Activated CD4-positive, alpha-beta T cell treated with anti-CD3 and anti-CD28 coated beads, Interleukin-2, amount 10 ng/mL, durations not matched to agents 7 days and 5 days (primary cell): ENCODE measurements around the gene SYNJ2. TPM values are rescaled to one million over a fixed set of nuclear protein-coding genes. Genes with fewer than 3 reads are reported as not detected.

Experiments used
- CTCF ChIA-PET: fragments of 350-600 bp; sonication (Branson Sonifier 250); formaldehyde crosslinking; loops from one replicate; lab custom pipeline; 2021; ENCODE audit warnings: antibody characterized with exemption; lab: Charles Lee
- POLR2A ChIA-PET: fragments of 350-600 bp; sonication (Branson Sonifier 250); formaldehyde crosslinking; loops from one replicate; lab custom pipeline; 2021; ENCODE audit warnings: antibody characterized with exemption; lab: Charles Lee
- DNase-seq: peaks from one replicate; pipeline ENCODE4 v3.0.0-alpha.2; 2020
- H3K27ac Mint-ChIP-seq: one replicate; pipeline ENCODE4 v1.8.0; 2021; ENCODE audit warnings: mild to moderate bottlenecking, moderate library complexity, mixed read lengths
- H3K27me3 Mint-ChIP-seq: one replicate; pipeline ENCODE4 v1.8.0; 2021; ENCODE audit warnings: mixed read lengths
- H3K36me3 Mint-ChIP-seq: one replicate; pipeline ENCODE4 v1.8.0; 2021; ENCODE audit warnings: low read depth, mixed read lengths
- H3K4me1 Mint-ChIP-seq: one replicate; pipeline ENCODE4 v1.8.0; 2021; ENCODE audit warnings: mixed read lengths
- H3K4me3 Mint-ChIP-seq: one replicate; pipeline ENCODE4 v1.8.0; 2021; ENCODE audit warnings: mild to moderate bottlenecking, moderate library complexity, mixed read lengths
- H3K9me3 Mint-ChIP-seq: one replicate; pipeline ENCODE4 v1.8.0; 2021; ENCODE audit warnings: mixed read lengths
- total RNA-seq, 2 experiments: library from RNA; stranded (reverse); gene quantifications; one replicate each; pipeline ENCODE4 v1.2.3, GENCODE V29; 2021

The SYNJ2 gene
- total RNA-seq, 2 experiments from 2014 or later, result 35.8 to 39.0 TPM

GRCh38 chr6:158060455-158061360, 79.0 kb downstream of the SYNJ2 start:
- POLR2A ChIA-PET, result no interaction called here
- peak overlapping the region; percentile 68 for H3K27ac Mint-ChIP-seq
- DNase-seq, result no peak
- peaks cover 15% of the 10 kb centered on the region for H3K36me3 Mint-ChIP-seq
- H3K27me3 Mint-ChIP-seq, result no peaks in the 10 kb centered on the region
- H3K4me1 Mint-ChIP-seq, result peaks cover 42% of the 10 kb centered on the region
- CTCF ChIA-PET, result interaction anchor here (1.2 to 2.3 kb wide), 4 partner anchors 11 to 26 kb away, joined by 3 to 11 read pairs (median 4); no protein-coding TSS in a partner anchor
- H3K4me3 Mint-ChIP-seq, result no peak overlapping the region
- H3K9me3 Mint-ChIP-seq, result no peaks in the 10 kb centered on the region

GRCh38 chr6:158061361-158061708, 79.7 kb downstream of the SYNJ2 start:
- no peaks in the 10 kb centered on the region for H3K9me3 Mint-ChIP-seq
- DNase-seq, result no peak
- H3K36me3 Mint-ChIP-seq, result peaks cover 18% of the 10 kb centered on the region
- H3K4me1 Mint-ChIP-seq, result peaks cover 36% of the 10 kb centered on the region
- ChIA-PET CTCF (interaction anchor here (1.2 to 2.3 kb wide), 5 partner anchors 10 to 305 kb away, joined by 3 to 11 read pairs (median 6); no protein-coding TSS in a partner anchor), POLR2A (interaction anchor here (0.6 kb wide), 1 partner anchor 79 kb away, joined by 3 read pairs; the partner anchor contains the start of gene SYNJ2)
- no peaks in the 10 kb centered on the region for H3K27me3 Mint-ChIP-seq
- no peak overlapping the region for H3K27ac Mint-ChIP-seq
- H3K4me3 Mint-ChIP-seq, result no peak overlapping the region

- no peaks in the 10 kb centered on the region for H3K9me3 Mint-ChIP-seq
- DNase-seq, result no peak
- peaks cover 30% of the 10 kb centered on the region for H3K4me1 Mint-ChIP-seq
- H3K27me3 Mint-ChIP-seq, result no peaks in the 10 kb centered on the region
- POLR2A ChIA-PET, result interaction anchor here (0.6 kb wide), 1 partner anchor 80 kb away, joined by 3 read pairs; the partner anchor contains the start of gene SYNJ2
- CTCF ChIA-PET, result interaction anchor here (1.2 to 2.3 kb wide), 5 partner anchors 10 to 305 kb away, joined by 3 to 11 read pairs (median 6); no protein-coding TSS in a partner anchor
- H3K36me3 Mint-ChIP-seq, result peaks cover 23% of the 10 kb centered on the region
- H3K27ac Mint-ChIP-seq, result no peak overlapping the region
- no peak overlapping the region for H3K4me3 Mint-ChIP-seq
Observed at GRCh38 chr6:158061709-158062461, 80.2 kb downstream of the SYNJ2 start.

DNA sequence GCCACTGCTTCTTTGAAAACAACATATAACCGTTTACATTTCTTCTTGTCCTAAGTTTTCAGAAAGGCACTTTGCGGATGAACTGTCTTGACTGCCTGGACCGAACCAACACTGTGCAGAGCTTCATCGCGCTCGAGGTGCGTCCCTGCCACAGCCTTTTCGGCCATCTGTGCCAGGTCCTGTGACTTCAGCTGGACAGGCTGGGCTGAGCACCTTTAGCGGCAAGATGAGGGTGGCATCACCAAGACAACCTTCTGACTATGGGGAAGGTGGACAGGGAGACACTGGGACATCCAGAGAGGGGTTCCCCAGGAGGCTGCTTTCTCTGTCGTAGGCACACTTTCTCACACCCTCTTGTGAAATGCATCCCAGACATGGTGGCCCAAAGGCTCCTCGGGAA, 82.1 kb downstream of the SYNJ2 start:
- ChIA-PET POLR2A (no interaction called here), CTCF (interaction anchor here (0.8 to 1.4 kb wide), 2 partner anchors 38 kb away, joined by 4 read pairs; no protein-coding TSS in a partner anchor)
- Mint-ChIP-seq H3K4me1 (peaks cover 23% of the 10 kb centered on the region), H3K4me3 (no peak overlapping the region), H3K27ac (no peak overlapping the region), H3K36me3 (peaks cover 23% of the 10 kb centered on the region), H3K27me3 (no peaks in the 10 kb centered on the region), H3K9me3 (no peaks in the 10 kb centered on the region)
- DNase-seq, result no peak

DNA sequence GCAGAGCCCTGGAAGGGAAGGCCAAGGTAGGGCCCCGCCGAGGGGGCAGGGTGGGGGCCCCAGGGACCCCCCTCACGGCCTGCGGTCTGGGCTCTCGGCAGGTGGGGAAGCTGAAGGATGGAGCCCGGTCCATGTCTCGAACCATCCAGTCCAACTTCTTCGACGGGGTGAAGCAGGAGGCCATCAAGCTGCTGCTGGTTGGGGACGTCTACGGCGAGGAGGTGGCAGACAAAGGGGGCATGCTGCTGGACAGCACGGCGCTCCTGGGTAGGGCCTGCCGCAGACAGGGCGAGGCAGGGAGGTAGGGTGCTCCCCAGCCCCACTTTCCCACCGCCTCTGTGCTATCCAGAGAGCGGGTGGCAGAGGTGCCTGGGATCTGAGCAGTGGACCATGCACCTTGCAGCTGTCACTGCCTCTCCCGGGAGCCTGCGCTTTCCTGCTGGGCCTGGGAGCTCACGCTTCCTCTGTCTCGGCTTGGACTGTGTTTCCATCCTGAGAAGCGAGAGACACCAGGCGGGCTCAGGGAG, 83.1 kb downstream of the SYNJ2 start:
- ChIA-PET POLR2A (no interaction called here), CTCF (interaction anchor here (0.6 to 1.6 kb wide), 3 partner anchors 10 to 206 kb away, joined by 3 to 6 read pairs (median 4); no protein-coding TSS in a partner anchor)
- H3K4me3 Mint-ChIP-seq, result no peak overlapping the region
- H3K27ac Mint-ChIP-seq, result no peak overlapping the region
- no peaks in the 10 kb centered on the region for H3K9me3 Mint-ChIP-seq
- H3K27me3 Mint-ChIP-seq, result no peaks in the 10 kb centered on the region
- DNase-seq, result no peak
- H3K4me1 Mint-ChIP-seq, result peaks cover 24% of the 10 kb centered on the region
- peaks cover 27% of the 10 kb centered on the region for H3K36me3 Mint-ChIP-seq

- POLR2A ChIA-PET, result no interaction called here
Observed at GRCh38 chr6:158066136-158066781, 84.6 kb downstream of the SYNJ2 start.

DNA sequence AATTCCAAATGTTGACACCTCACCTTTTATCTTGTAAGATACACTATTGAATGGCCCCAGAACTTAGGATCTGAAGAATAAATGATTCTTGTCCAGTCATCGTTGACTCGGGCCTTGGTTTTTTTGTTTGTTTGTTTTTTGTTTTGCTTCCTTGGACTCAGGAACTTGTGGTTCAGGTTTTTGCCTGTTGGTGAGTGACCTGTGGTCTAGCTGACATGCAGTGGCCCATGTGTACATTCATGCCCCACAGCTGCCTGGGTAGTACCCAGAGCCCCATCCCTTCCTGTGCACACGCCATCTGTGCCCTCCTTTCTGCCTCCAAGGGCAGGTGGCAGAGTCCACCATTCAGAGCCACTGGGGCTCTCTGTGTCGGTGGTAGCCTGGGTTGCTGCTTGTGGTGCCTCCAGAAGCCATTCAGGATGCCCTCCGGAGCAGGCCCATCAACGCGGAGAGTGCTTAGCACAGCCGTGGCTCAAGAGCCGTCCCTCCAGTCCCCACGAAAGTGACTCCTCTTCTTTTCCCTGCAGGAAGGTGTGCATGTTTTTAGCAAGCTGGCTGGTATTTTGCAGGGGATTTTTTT, 85.9 kb downstream of the SYNJ2 start:
- ChIA-PET CTCF (interaction anchor here (0.8 kb wide), 1 partner anchor 41 kb away, joined by 3 read pairs; no protein-coding TSS in a partner anchor), POLR2A (no interaction called here)
- DNase-seq, result no peak
- Mint-ChIP-seq H3K4me1 (peaks cover 25% of the 10 kb centered on the region), H3K9me3 (no peaks in the 10 kb centered on the region), H3K27me3 (no peaks in the 10 kb centered on the region), H3K36me3 (peaks cover 46% of the 10 kb centered on the region), H3K27ac (no peak overlapping the region), H3K4me3 (no peak overlapping the region)

More at GRCh38 chr6:158066136-158066781, 84.6 kb downstream of the SYNJ2 start:
- no peak for DNase-seq
- Mint-ChIP-seq H3K4me3 (no peak overlapping the region), H3K27ac (no peak overlapping the region), H3K36me3 (peaks cover 35% of the 10 kb centered on the region), H3K27me3 (no peaks in the 10 kb centered on the region), H3K9me3 (no peaks in the 10 kb centered on the region), H3K4me1 (peaks cover 18% of the 10 kb centered on the region)
- CTCF ChIA-PET, result interaction anchor here (1.6 kb wide), 1 partner anchor 11 kb away, joined by 6 read pairs; no protein-coding TSS in a partner anchor

DNA sequence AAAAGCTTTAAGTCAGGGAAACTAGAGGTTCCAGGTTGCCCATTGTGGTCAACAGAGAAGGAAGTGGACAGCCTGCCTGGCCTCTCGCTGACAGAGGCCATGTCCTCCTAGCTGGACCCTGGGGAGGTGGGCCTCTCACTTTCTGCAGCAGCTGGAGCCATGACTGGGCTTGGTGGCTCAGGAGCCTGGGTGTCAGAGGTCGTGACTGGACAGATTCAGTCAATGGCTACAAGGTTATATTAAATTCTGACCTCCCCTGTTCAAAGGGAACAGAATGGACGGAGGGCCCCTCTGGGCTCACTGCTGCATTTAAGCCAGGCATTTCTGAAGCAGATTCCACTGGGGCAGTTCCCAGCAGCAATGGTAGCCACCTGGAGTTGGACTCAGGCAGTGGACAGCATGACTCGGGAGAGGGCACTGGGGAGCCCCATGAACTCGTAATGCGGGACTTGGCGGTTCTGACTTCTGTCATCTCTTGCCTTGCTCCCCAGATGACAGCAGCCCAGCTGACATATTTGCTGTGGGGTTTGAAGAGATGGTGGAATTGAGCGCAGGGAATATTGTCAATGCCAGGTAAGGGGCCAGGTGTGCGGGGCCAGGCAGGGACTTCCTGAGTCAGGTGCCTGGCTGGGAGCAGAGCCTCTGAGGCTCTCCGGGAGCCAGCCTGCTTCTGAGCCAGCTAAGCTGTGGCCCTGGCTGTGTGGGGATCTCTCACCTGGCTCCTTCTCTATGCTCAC, 86.7 kb downstream of the SYNJ2 start:
- no peak overlapping the region for H3K27ac Mint-ChIP-seq
- ChIA-PET CTCF (interaction anchor here (0.8 to 2.4 kb wide), 4 partner anchors 10 to 268 kb away, joined by 3 to 9 read pairs (median 4); no protein-coding TSS in a partner anchor), POLR2A (no interaction called here)
- H3K27me3 Mint-ChIP-seq, result no peaks in the 10 kb centered on the region
- DNase-seq, result no peak
- H3K4me1 Mint-ChIP-seq, result peaks cover 25% of the 10 kb centered on the region
- H3K36me3 Mint-ChIP-seq, result peaks cover 44% of the 10 kb centered on the region
- no peak overlapping the region for H3K4me3 Mint-ChIP-seq
- H3K9me3 Mint-ChIP-seq, result no peaks in the 10 kb centered on the region

DNA sequence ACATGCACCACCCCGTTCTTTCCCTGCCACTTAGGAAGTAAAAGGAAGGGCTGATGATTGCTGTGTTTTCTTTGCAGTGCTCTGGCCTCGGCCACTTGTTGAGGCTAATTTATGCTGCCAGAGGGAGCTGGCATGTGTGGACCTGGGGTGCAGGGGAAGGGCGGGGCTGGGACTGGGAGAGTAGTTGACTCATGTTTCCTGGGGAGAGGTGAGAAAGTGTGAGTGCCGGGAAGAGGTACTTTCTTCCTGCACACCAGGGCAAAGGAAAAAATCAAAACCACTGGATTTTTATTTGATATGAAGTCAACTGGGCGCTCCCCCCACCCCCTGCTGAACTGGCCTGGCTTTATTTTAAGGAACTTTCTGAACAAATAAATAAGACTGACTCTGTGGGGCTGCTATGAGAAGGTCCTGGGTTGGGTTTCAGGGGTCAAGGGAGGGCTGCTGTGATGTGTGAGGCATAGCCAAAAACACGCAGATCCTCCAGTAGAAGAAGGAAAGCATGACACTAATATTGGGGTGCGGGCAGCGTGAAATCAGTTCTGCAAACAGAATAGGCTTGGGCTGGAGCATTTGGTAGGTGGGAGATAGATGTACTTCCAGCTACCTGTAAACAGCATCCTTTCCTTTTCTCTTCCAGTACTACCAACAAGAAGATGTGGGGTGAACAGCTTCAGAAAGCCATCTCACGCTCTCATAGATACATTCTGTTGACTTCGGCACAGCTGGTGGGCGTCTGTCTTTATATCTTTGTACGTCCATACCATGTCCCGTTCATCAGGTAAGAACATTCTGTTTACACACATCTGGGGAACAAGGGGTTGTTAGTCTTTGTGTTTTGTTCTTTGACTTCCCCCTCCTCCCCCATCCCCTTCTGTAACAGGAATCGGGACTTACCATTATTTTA, 87.5 kb downstream of the SYNJ2 start:
- Mint-ChIP-seq H3K36me3 (peaks cover 42% of the 10 kb centered on the region), H3K4me1 (peaks cover 27% of the 10 kb centered on the region), H3K9me3 (no peaks in the 10 kb centered on the region), H3K27me3 (no peaks in the 10 kb centered on the region), H3K4me3 (no peak overlapping the region), H3K27ac (no peak overlapping the region)
- no peak for DNase-seq
- ChIA-PET POLR2A (no interaction called here), CTCF (interaction anchor here (0.5 to 2.4 kb wide), 6 partner anchors 11 to 55 kb away, joined by 3 to 9 read pairs (median 4); no protein-coding TSS in a partner anchor)

- CTCF ChIA-PET, result interaction anchor here (0.7 to 2.4 kb wide), 8 partner anchors 11 to 313 kb away, joined by 3 to 9 read pairs (median 4); no protein-coding TSS in a partner anchor
- POLR2A ChIA-PET, result no interaction called here
- H3K36me3 Mint-ChIP-seq, result peaks cover 47% of the 10 kb centered on the region
- H3K4me1 Mint-ChIP-seq, result peaks cover 32% of the 10 kb centered on the region
- H3K27ac Mint-ChIP-seq, result no peak overlapping the region
- no peak for DNase-seq
- no peaks in the 10 kb centered on the region for H3K27me3 Mint-ChIP-seq
- no peak overlapping the region for H3K4me3 Mint-ChIP-seq
- no peaks in the 10 kb centered on the region for H3K9me3 Mint-ChIP-seq
Observed at GRCh38 chr6:158069800-158070195, 88.1 kb downstream of the SYNJ2 start.
